GM12874 (cell line): ENCODE data around the gene DOCK10.

Experiments used
- TF ChIP-seq, protein P1 (sequence below): IDR thresholded peaks from 2 replicates; pipeline ENCODE4 v1.5.1; 2011; ENCODE audit warnings: low read depth, mild to moderate bottlenecking, control low read depth, low read length, moderate library complexity; ENCODE audit not compliant: insufficient read depth

The DOCK10 gene

DNA sequence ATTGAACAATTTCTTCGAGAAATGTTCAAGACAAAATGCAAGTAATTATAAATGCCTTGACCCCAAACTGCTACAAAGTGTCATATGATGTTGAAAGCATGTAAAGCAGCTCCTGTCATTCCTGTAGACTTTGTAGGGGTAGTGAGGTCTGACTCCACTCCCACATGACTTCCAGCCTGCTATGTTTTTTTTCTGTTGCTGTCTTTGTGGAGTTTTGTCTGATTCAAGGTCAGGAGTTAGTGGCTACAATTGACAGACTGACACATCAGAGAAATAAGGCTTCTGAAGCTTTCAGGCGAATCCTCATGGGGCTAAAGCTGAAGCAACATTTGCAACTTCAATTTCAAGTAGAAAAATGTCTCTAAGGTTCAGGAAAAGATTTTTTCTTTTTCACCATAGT lies 262.2 kb downstream of the DOCK10 start:
- TF ChIP-seq, protein P1, sequence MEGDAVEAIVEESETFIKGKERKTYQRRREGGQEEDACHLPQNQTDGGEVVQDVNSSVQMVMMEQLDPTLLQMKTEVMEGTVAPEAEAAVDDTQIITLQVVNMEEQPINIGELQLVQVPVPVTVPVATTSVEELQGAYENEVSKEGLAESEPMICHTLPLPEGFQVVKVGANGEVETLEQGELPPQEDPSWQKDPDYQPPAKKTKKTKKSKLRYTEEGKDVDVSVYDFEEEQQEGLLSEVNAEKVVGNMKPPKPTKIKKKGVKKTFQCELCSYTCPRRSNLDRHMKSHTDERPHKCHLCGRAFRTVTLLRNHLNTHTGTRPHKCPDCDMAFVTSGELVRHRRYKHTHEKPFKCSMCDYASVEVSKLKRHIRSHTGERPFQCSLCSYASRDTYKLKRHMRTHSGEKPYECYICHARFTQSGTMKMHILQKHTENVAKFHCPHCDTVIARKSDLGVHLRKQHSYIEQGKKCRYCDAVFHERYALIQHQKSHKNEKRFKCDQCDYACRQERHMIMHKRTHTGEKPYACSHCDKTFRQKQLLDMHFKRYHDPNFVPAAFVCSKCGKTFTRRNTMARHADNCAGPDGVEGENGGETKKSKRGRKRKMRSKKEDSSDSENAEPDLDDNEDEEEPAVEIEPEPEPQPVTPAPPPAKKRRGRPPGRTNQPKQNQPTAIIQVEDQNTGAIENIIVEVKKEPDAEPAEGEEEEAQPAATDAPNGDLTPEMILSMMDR = no peak

DNA sequence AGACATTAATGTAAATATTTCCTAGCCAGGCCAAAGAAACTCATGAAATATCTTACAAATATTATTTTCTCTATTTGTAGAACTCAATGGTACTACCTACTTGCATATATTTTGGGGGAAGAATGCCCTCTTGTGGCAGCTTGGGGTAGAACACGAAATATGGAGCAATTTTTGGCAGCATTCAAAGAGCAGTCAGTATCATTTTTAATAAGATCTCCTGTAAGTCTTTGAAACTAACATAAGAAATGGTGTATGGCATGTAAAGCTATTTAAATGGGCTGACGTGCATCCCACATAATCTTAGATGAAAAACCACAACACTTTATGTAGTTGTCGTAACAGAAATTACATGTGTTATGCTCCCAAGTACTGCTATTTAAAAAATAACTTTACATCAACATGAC lies 263.8 kb downstream of the DOCK10 start:
- TF ChIP-seq, protein P1 = peak; percentile 44; the same call in 1 of the 2 replicates

DNA sequence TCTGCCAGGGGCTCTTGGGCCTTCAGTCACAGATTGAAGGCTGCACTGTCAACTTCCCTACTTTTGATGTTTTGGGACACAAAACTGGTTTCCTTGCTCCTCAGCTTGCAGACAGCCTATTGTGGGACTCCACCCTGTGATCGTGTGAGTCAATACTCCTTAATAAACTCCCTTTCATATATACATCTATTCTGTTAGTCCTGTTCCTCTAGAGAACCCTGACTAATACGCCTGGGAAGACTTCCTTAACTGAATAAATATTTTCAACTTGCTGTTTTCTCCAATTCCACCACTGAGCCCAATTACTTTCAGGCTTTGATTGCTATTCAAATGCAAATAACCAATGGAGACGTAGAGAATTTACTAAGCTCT lies 264.7 kb downstream of the DOCK10 start:
- TF ChIP-seq, protein P1 = no peak

DNA sequence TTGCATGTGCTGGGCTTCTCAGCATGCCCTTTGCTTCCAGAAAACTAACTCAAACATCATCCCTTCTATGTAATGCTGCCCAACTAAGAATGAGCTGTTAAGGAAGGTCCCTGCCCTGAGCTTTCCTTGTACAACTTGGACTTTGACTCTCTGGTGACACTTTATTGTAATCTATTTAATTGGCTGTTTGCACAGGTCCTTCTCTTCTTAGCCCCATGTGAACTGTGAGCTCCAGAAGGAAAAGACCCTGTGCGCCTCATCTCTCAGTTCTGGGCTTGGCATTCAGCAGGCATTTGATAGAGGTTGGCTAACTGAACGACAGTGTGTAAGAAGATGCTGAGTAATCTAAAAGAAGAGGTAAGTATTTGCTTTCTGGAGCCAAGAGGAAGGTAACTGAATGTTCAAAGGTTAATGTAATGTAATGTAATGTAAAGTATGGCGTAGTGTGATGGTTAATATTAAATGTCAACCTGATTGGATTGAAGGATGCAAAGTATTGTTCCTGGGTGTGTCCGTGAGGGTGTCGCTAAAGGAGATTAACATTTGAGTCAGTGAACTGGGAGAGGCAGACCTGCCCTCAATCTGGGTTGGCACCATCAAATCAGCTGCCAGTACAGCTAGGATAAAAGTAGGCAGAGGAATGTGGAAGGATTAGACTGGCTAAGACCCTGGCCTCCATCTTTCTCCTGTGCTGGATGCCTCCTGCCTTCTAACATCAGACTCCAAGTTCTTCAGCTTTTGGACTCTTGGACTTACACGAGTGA lies 265.3 kb downstream of the DOCK10 start:
- TF ChIP-seq, protein P1 = no peak

DNA sequence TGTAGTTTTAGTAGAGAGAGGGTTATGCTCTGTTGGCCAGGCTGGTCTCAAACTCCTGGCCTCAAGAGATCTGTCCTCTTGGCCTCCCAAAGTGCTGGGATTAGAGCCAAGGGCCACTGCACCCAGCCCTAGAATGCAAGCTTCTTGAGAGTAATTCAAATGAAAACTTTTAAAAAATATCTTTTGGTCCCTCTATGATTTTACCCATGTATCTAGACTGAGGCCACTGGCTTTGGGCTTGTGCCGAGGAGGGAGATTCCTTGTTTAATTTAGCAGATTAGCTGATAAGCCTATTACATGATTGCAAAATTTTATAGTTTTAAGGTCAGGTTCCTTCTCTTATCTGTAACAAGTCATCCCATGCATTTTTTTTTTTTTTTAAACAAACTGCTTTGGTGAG lies 266.6 kb downstream of the DOCK10 start:
- TF ChIP-seq, protein P1 = no peak

DNA sequence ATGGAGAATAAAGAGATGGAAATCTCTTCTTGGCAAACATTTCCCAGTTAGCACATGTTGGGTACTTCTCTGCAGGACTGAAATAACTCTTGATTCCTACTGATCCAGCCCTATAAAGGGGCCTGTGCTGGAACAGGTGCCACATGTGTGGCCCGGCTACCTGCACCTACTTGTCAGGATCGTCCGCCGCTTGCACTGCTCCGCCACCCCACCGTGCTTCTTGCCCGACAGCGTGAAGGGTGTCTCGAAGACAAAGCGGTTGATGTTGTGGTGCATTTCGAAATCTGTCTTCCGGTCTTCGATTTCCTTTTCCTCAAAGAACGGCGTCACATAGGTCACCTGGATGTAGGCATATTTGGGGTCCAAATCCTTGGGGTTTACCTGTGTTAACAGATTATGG lies 267.5 kb downstream of the DOCK10 start:
- TF ChIP-seq, protein P1 = no peak

DNA sequence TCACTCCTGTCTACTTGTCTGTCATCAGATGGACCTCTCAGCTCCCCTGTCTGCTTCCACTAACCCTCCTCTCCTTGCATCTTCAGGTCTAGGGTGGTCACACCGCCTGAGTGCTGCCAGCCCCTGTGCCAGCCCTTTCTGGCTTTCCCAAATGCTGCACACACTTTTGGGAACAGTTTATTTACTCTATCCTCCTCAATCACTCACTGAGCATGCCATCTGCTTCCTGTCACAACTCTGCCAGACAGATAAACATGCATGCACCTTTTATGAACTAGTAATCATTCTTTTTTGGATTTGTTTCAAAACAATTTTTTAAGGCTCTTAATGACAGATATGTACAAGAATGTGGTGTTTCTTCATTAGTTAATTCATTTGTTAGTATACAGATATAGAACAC lies 269.8 kb downstream of the DOCK10 start:
- TF ChIP-seq, protein P1 = no peak
